ENCODE data around the gene TRIO.

TRIO gene

DNA sequence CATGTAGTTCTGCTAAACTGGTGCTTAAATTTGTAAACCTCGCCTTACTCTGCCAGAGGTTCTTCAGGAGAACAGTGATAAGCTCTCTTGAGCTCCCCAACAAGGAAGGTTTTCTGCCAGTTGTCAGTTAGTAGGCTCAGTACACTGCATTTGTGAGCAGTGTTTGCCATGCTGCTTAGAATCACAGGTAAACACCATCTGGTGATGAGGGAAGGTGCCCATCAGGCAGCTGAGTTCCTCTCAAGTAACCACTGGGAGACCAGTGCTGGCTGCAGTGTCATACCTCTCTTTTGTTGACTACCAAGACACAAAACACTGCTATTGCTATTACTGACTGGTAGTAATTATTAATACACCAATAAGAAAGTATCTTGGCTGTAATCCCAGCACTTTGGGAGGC lies 252.3 kb downstream of the TRIO start:
- DNase-seq (ENCODE audit: low read depth) = no peak

GRCh38 chr5:14396066-14396465 lies 252.9 kb downstream of the TRIO start:
- no peak for DNase-seq (ENCODE audit: low read depth)

GRCh38 chr5:14396737-14397136 lies 253.6 kb downstream of the TRIO start:
- no peak for DNase-seq (ENCODE audit: low read depth)

DNA sequence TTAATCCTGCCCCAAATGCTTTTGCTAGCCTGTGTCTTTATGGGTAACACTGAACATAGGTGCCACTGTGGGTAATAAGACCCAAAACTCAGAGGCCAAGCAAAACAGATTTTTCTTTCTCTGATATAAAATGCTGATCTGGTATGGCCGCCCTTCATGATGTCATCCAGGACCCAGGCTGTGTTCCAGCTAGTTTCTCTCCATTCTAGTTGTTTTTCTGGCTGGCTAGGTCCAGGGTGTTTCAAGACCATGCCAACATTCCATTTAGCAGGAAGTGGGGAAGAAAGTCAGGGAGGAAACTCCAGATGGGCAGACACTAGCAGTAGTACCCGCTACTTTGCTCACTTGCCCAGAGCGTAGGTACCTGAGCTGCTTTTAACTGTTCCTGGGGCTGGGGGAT lies 254.6 kb downstream of the TRIO start:
- DNase-seq (ENCODE audit: low read depth) = peak; percentile 72

DNA sequence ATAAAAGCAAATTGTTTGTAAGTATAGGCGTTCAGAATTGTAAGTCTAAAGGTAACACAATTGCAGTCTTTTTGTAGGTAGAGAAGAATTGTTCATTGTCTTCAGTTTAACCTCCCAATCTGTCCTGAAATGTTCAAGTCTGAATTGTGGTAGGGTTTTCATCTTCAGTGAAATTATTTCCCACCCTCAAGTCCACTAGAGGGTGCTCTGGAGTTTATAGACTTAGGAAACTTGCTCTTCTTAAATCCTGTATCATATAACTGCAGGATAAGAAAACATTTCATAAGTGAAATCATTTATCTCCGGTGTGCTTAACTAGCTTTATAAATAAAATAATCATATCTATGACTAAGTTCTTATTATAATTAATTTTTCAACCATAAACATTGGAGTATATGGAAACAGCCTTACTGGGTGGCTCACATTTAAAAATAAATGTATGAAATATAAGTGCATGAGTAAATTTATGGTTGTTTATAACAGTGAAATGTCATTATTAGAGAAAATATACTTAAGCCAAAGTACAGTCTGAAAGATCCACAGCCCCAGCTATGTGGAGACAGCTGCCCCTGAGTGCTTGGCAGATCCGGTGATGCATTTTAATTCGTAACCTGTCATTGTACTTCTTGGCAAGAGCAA lies 256.0 kb downstream of the TRIO start:
- DNase-seq (ENCODE audit: low read depth) = peak; percentile 42

DNA sequence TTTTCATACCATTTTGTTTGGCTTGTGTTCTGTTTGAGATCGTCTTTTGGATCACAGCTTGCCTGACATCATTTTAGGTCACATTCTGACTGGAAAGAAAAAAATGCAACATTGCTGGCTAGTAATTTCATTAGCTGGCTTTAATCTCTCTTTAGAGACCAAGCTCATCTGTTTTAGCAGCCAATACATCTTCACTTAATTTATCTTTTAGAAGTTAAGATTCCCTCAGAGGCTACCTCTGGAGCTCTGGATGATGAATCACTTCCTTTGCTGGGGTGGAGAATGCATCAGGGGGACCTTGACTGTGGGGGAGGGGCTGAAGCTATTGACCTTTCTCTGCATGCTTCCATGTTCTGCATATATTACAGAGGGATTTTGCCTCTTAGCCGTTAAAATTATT lies 256.9 kb downstream of the TRIO start:
- peak; percentile 83 for DNase-seq (ENCODE audit: low read depth)

GRCh38 chr5:14400611-14401010 lies 257.5 kb downstream of the TRIO start:
- no peak for DNase-seq (ENCODE audit: low read depth)

GRCh38 chr5:14401639-14402038 lies 258.5 kb downstream of the TRIO start:
- no peak for DNase-seq (ENCODE audit: low read depth)

- no peak for DNase-seq (ENCODE audit: low read depth)
Observed at GRCh38 chr5:14402424-14402823, 259.3 kb downstream of the TRIO start.

DNA sequence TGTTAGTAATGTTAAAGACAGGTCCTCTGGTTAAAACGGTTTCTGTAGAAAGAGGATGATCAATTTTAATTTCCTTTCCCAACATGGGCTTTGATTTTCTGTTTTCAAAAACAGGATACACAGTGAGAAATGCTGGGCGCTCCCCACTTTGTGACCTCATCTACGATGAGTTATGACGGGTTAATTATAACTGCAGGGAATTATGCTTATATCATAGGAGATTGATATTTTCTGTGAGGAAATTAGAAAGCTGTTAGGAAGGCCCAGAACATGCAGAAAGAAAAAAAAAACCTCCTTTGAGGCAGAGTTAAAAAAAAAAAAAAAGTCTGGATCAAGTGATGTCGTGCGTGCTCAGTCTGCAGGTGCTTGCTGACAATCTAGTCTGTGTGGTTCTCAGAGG lies 261.6 kb downstream of the TRIO start:
- no peak for DNase-seq (ENCODE audit: low read depth)

- no peak for DNase-seq (ENCODE audit: low read depth)
Observed at GRCh38 chr5:14405267-14405666, 262.1 kb downstream of the TRIO start.

DNA sequence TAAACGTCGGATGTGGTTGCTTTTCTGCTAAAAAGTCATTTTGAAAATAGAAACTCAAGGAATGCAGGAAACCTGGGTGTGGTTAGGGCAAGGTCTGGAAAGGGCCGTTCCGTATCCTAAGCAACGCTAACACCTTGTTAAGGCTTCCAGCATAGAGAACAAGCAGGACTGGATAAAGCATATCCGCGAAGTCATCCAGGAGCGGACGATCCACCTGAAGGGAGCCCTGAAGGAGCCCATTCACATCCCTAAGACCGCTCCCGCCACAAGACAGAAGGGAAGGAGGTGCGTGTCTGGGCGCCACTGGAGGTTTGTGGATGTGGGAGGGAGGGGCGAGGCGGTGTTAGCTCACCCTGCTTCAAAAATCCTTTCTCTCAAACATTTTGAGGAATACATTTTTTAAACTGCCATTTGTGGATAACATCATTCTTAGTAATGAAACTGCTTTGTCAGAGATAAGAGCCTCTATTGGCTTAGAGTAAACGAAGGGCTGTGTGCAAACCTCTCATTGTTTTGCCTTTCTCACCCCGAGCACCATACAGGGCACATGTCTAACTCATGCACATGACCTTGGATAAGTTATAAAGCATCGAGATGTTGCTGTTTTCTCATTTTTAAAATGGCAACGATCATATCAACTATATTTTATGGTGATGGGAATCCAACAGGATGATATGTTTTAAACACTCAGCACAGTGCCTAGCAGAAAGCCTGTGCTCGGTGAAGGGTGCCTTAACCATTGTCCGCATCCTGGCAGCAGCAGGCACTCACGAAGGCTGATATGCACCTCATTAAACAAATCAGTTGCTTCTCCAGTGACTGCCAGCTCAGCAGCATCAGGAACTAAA lies 262.8 kb downstream of the TRIO start:
- peak; percentile 35 for DNase-seq (ENCODE audit: low read depth)

DNA sequence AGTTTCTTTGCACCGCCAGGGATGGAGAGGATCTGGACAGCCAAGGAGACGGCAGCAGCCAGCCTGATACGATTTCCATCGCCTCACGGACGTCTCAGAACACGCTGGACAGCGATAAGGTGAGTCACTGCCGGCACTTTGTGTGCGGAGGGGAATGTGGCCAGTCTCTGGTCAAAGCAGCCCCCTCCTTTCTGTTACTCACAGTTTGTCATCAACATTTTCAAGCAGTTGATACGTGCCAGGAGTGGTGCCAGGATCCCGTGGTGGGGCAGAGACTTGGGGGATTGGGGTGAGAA lies 263.4 kb downstream of the TRIO start:
- peak; percentile 96 for DNase-seq (ENCODE audit: low read depth)

DNA sequence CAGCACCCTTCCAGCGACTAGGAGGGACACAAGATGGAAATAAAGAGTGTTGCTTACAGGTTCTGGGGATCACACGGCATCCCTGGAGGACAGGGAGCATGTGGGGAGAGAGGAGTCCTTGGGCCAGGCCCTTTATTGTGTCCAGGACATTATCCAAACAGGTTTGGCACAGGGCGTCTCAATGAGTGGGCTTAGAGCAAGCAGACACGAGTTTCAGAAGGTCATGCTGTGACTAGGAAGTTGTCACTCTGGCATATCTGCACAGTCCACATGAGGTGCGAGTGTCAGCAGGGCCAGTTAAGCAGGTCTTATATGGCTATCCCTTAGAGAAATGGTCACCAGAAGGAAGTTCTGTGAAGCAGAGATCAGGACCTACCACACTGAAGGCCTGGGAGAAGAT lies 263.9 kb downstream of the TRIO start:
- DNase-seq (ENCODE audit: low read depth) = no peak

- no peak for DNase-seq (ENCODE audit: low read depth)
Observed at GRCh38 chr5:14407746-14408175, 264.6 kb downstream of the TRIO start.

- no peak for DNase-seq (ENCODE audit: low read depth)
Observed at GRCh38 chr5:14408969-14409586, 265.9 kb downstream of the TRIO start.

GRCh38 chr5:14410068-14410393 lies 266.9 kb downstream of the TRIO start:
- DNase-seq (ENCODE audit: low read depth) = no peak

- no peak for DNase-seq (ENCODE audit: low read depth)
Observed at GRCh38 chr5:14410394-14411201, 267.5 kb downstream of the TRIO start.

GRCh38 chr5:14411216-14411615 lies 268.1 kb downstream of the TRIO start:
- no peak for DNase-seq (ENCODE audit: low read depth)

- DNase-seq (ENCODE audit: low read depth) = no peak
Observed at GRCh38 chr5:14413331-14413750, 270.2 kb downstream of the TRIO start.

- no peak for DNase-seq (ENCODE audit: low read depth)
Observed at GRCh38 chr5:14414007-14414406, 270.9 kb downstream of the TRIO start.

DNA sequence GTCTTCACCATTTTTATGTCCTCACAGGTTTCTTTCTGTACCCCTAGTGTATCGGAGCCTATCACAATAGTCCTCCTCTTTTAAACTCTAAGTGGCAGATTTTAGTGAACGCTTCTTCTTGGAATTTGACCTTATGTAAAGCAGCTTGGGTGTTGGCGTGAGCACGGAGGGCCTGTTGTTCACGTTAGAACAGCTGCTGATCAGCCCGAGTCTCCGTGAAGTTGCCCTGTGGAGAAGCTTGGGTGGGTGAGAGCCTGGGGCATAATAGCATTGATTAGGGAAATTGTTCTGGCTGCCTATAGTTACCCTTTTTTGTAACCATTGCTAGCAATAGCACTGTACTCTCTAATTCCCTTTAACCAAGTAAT lies 271.5 kb downstream of the TRIO start:
- DNase-seq (ENCODE audit: low read depth) = no peak

Data from HS-5 (cell line).